ENCODE results near the gene CFL2. TPM values are rescaled to one million over a fixed set of nuclear protein-coding genes. Genes with fewer than 3 reads are reported as not detected.

Gene CFL2
- total RNA-seq, 1 experiment from 2014 or later: 13.9 TPM

GRCh38 chr14:34742270-34743115 lies 28.1 kb upstream of the CFL2 start:
- Mint-ChIP-seq H3K9me3 (no peaks in the 10 kb centered on the region), H3K27ac (no peak overlapping the region; a peak in 1 of 7 replicates), H3K27me3 (ENCODE audit: low read depth) (no peaks in the 10 kb centered on the region), H3K4me1 (no peaks in the 10 kb centered on the region), H3K4me3 (no peak overlapping the region), H3K36me3 (ENCODE audit: insufficient read depth in 1 of 3, low read depth in 3 of 3) (no peaks in the 10 kb centered on the region)
- H4K91ac ChIP-seq (ENCODE audit: insufficient read length, low read depth, low read length): no peak overlapping the region
- TF ChIP-seq CTCF (conservative IDR thresholded peaks at IDR 0.05): no peak
- no peak overlapping the region for H2BK20ac ChIP-seq (ENCODE audit: low read depth, low read length, poor library complexity, severe bottlenecking)
- no peaks in the 10 kb centered on the region for H4K20me1 ChIP-seq (ENCODE audit: control insufficient read depth, insufficient read depth, insufficient read length)
- no peak overlapping the region for H3T11ph ChIP-seq (ENCODE audit: low read length)
- no peak overlapping the region for H3K23ac ChIP-seq (ENCODE audit: insufficient read length, low read depth, low read length)
- H2AK5ac ChIP-seq (ENCODE audit: insufficient read length, low read length): no peak overlapping the region
- no peak overlapping the region for H2AFZ ChIP-seq (ENCODE audit: low read length)
- no peaks in the 10 kb centered on the region for H3K4me1 ChIP-seq (ENCODE audit: insufficient read depth, low read length)
- H3K18ac ChIP-seq (ENCODE audit: insufficient read length, low read depth, low read length): no peak overlapping the region
- H3K27me3 ChIP-seq (ENCODE audit: insufficient read depth, low read length): no peaks in the 10 kb centered on the region
- H3K4me2 ChIP-seq (ENCODE audit: insufficient read depth, insufficient read length, low read length): no peak overlapping the region
- H2BK120ac ChIP-seq (ENCODE audit: low read depth, low read length, poor library complexity, severe bottlenecking): no peak overlapping the region
- no peak overlapping the region for H3K27ac ChIP-seq (ENCODE audit: insufficient read length, low read depth, low read length)
- H3K4ac ChIP-seq (ENCODE audit: low read depth, low read length): no peak overlapping the region
- H2BK15ac ChIP-seq (ENCODE audit: low read depth, low read length): no peak overlapping the region
- H3K23me2 ChIP-seq (ENCODE audit: insufficient read length, low read depth, low read length, poor library complexity, severe bottlenecking): no peaks in the 10 kb centered on the region
- WGBS (ENCODE audit: extremely low coverage, insufficient read length, low lambda C conversion rate): no CpG with 5 or more reads among the region's 8 CpGs
- no peak overlapping the region for H4K8ac ChIP-seq (replicated peaks; ENCODE audit: insufficient read length, low read depth, low read length)
- no peaks in the 10 kb centered on the region for H3K9me3 ChIP-seq (ENCODE audit: control insufficient read depth, low read depth, low read length)
- DNase-seq: no peak
- H3K79me1 ChIP-seq (ENCODE audit: insufficient read depth, low read depth, low read length, poor library complexity, severe bottlenecking): no peaks in the 10 kb centered on the region
- no peaks in the 10 kb centered on the region for H3K79me2 ChIP-seq (ENCODE audit: insufficient read depth, low read length)
- H3K9ac ChIP-seq (ENCODE audit: extremely low read depth, insufficient read length, low read length): no peak overlapping the region
- H3K14ac ChIP-seq (ENCODE audit: insufficient read depth, low read length): no peak overlapping the region
- H3K56ac ChIP-seq (ENCODE audit: insufficient read length, low read depth, low read length): no peak overlapping the region
- no peak overlapping the region for H2BK12ac ChIP-seq (ENCODE audit: insufficient read length, low read depth, low read length)
- no peak overlapping the region for H4K5ac ChIP-seq (ENCODE audit: insufficient read length, low read depth, low read length)
- H2BK5ac ChIP-seq (ENCODE audit: insufficient read length, low read length): no peak overlapping the region

Measured in H9 (cell line).